Middle frontal gyrus (tissue), 1 donor: ENCODE results near the gene KCNT1.

Experiments
- DNase-seq: peaks from one replicate; pipeline ENCODE4 v3.0.0-alpha.2; 2015; ENCODE audit warnings: low spot score; ENCODE audit errors: extremely low spot score

KCNT1 gene

DNA sequence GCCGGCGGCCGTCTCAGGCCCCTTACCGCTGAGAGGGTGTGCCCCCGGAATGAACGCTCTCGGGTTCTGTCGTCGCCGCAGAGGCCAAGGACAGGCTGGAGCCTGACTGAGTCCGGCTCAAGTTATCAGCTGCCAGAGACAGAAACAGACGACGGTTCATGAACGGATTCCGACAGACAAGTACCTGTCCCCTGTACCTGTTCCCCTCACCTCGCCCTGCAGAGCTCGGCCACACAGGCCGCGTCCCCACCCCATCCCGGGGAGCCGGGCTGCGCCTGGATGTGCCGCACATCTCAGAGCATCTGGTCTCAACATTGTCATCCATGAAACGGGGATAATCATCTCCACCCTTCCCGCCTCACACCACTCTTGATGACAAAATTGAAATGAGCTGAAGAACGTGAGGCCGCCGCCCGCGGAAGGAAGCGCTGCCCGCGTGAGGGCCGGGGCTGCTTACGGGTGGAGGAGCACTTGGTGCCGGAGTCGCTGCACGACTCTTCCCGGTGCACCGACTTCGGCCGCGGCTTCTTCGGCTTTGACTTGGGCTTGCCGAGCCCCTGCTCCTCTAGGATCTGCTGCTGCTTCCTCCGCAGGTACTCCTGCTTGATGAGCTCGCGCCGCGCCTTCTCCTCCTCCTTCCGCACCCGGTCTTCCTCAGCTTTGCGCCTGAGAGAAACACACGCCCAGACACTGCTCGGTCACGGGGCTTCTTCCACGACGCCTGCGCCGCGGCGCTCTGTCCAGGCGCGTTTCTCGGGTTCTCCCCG is 116.1 kb downstream of the KCNT1 start:
- no peak for DNase-seq

DNA sequence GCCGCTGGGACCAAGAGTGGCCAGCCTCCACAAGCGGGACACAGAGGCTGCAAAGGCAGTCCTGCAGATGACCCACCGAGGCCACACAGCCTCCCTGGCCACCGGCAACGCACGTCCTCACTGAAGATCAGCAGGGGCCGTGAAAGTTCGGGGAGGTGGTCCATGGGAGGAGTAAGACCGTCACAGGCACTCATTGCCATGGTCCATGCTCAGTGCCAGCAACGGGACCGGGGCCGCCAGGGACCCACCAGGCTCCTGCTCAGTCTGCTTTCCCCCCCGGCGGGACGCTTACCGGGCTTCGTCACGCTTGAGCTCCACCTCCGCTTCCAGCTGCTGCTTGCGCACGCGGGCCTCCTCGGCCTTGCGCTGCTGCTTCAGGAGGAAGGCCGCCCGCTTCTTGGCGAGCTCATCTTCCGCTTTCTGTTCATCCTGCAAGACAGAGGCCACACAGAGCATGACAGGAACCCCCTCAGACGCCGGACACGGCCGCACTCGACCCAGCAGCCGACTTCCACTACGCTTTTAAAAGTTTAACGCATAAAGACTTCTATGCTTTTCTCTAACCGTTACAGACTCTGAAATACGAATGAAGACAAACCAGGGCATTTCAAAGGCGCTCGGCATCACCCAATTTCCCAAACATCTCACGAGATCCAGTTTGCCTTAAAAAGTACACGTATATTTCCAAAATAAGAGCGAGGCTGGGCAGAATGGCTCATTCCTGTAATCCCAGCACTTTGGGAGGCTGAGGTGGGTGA is 116.9 kb downstream of the KCNT1 start:
- DNase-seq: no peak

DNA sequence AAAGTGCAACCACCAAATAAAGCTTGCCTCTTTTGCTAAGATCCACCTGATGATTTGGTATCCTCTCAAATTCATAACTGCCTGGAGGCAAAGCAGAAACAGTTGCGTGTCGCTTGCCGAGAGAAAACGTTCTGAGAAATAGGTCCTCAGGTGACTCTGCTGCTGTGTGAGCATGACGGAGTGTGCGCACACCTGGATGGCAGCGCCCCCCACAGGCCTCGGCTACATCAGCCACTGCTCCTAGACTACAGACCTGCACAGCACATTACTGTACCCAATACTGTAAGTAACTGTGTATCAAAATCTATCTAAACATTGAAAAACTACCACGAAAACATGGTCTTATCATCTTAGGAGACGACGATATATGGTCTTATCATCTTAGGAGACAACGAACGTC is 117.9 kb downstream of the KCNT1 start:
- no peak for DNase-seq

DNA sequence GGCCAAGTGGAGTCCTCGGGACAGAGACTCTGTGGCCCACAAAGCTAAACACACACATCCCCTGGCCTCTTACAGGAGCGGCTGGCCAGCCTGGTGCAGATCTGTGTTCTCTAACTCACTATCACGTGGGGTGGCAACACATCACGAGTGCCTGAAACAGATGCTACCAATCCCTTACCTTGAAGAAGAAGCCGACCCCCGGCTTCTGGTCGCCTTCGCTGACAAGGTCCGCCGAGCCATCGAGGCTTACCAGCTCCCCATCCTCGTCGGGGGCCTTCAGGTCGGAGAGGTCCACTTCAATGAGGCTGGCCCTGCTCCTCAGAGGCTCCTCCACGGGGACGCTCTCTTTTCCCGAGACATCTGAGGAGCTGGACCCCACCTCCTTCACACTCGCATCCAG is 118.7 kb downstream of the KCNT1 start:
- no peak for DNase-seq

- DNase-seq: no peak
Measured at GRCh38 chr9:135821116-135821515, 119.1 kb downstream of the KCNT1 start.

- no peak for DNase-seq
Measured at GRCh38 chr9:135821733-135822373, 119.9 kb downstream of the KCNT1 start.

DNA sequence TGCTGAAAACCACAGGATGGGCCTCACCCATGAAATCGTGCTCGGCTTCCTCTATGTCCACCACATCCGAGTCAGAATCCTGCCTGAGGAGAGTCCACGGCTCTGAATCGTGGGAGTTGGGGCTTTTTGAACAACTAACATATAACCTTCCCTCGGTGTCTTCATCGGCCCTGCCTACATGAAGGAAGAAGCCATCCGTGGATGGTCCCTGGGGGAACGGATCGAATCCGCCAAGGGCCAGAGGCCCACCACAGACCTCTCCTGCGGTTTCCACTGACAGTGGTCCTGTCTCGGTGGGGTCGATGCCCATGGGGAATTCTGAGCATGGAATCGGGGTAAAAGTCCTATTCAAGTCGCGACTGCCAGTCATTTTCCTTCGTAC is 120.4 kb downstream of the KCNT1 start:
- no peak for DNase-seq

DNA sequence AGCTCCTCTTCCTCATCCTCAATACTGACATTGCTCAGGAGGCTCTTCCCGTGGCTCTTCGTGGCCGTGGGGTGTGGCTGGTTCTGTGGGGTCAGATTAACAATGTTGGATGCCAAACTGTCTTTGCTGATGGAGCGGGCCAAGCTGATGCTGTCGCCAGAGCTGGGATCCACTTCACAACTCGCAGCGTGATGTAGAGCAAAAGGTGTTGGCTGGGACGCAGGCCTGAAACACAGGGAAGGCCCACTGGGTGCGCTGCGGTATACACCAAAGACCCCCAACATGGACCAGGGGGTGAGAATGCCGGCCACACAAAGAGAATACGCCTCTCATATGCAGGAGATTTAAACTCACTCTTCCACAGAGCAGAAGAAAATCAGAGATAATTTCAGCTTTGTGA is 121.1 kb downstream of the KCNT1 start:
- no peak for DNase-seq

GRCh38 chr9:135825435-135826187 is 123.6 kb downstream of the KCNT1 start:
- no peak for DNase-seq

- no peak for DNase-seq
Measured at GRCh38 chr9:135826188-135826545, 124.2 kb downstream of the KCNT1 start.

GRCh38 chr9:135827301-135827700 is 125.3 kb downstream of the KCNT1 start:
- no peak for DNase-seq

- no peak for DNase-seq
Measured at GRCh38 chr9:135827866-135828580, 126.0 kb downstream of the KCNT1 start.

DNA sequence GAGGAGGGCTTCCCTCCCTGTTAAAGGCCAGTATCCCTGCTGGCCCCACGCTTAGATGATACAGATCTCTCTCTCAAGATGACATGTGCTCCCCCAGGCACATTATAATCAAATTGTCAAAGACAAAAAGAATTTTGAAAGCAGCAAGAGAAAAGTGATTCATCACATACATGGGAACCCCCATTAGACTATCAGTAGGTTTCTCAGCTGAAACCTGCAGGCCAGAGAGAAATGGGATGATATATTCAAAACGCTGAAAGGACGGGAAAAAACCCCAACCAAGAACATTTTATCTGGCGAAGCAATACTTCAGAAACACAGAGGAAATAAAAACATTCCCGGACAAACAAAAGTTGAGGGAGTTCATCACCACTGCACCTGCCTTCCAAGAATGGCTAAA is 126.7 kb downstream of the KCNT1 start:
- no peak for DNase-seq

GRCh38 chr9:135830496-135830895 is 128.5 kb downstream of the KCNT1 start:
- no peak for DNase-seq

DNA sequence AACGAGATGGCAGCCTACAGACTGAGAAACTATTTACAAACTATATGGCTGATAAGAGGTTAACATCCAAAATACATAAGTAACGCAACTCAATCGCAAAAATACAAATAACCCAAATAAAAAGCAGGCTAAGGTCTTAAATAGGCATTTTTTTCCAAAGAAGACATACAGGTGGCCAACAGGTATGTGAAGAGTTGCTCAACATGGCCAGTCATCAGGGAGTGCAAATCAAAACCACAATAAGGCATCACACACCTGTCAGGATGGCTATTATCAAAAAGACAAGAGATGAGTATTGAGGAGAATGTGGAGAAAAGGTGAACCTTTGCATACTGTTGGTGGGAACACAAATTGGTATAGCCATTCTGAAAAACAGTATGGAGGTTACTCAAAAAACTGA is 131.9 kb downstream of the KCNT1 start:
- no peak for DNase-seq

DNA sequence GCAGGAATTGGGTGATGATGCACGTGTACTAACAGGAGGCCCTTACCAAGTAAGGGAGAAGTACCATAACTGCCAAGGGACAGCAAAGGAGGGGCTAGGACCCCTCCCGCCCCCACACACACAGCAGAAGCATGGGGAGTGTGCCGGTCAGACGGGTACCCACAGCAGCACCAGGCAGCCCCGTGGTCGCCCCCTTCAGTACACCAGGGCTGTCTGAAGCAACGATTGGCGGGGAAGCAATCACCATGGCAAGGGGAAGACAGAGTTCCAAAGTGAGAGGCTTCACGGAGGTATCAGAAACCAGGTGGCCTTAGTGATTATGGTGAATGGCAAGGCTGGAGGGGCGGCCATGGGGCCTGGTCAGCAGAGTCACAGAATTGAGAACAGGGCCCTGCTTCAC is 133.1 kb downstream of the KCNT1 start:
- no peak for DNase-seq

- no peak for DNase-seq
Measured at GRCh38 chr9:135839516-135839915, 137.5 kb downstream of the KCNT1 start.

DNA sequence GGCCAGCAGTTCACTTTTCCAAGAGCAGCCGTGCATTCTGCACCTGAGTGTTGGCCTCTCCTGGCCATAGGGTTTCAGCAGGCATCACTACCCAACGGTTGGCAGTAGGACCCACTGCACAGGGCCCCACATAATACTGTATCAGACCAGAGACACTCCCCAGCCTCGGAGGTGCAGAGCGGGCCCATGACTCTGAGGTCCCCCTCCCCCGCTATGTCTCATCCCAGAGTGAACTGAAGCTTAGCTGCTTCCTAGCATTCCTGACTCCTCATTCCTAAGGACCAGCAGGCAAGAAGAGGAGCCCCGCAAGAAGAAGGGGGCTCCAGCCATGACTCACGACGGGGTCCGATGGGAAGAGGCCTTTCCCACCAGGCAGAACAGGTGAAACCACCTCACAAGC is 138.1 kb downstream of the KCNT1 start:
- no peak for DNase-seq

GRCh38 chr9:135840539-135840938 is 138.6 kb downstream of the KCNT1 start:
- no peak for DNase-seq
